ENCODE measurements around the gene COL23A1.

COL23A1 gene

DNA sequence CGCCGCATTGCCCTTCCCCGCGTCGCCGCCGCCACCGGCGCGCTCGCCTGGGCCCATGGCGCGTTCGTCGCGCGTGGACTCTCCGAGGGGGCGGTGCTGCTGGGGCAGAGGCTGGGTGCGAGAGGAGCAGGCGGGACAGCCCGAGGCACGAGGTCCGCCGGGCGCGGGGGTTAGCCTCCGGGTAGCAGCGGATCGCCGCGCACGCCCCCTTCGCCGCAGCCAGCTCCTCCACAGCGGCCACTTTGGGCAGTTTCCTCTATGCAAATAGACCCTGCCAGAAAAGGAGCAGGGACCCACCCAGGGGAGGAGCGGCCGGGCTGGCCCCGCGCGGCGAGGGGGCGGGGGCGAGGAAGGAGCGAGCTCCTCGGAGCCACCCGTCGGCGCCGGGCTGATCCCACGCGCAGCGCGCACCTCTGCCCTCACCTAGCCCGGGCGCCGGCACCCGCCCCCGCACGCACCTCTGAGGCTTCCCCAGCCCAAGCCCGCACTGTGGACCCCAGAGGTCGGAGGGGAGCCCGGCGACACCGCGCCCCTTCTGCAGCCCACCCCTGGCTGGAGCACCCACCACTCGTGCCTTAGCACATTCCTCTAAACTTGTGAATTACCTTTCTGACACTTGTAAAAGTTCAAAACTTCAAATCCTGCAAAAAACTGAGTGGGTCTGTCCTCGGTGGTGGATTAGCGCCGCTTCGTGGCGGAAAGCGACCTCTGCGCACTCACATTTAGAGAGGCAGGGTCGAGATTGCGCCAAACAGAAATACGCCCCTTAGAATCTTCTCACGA is at the start of gene COL23A1:
Gene COL23A1 (minus strand): TSS at position 253 of the 783 bp plus-strand sequence.
- DNase-seq: peak; percentile 31 to 47

DNA sequence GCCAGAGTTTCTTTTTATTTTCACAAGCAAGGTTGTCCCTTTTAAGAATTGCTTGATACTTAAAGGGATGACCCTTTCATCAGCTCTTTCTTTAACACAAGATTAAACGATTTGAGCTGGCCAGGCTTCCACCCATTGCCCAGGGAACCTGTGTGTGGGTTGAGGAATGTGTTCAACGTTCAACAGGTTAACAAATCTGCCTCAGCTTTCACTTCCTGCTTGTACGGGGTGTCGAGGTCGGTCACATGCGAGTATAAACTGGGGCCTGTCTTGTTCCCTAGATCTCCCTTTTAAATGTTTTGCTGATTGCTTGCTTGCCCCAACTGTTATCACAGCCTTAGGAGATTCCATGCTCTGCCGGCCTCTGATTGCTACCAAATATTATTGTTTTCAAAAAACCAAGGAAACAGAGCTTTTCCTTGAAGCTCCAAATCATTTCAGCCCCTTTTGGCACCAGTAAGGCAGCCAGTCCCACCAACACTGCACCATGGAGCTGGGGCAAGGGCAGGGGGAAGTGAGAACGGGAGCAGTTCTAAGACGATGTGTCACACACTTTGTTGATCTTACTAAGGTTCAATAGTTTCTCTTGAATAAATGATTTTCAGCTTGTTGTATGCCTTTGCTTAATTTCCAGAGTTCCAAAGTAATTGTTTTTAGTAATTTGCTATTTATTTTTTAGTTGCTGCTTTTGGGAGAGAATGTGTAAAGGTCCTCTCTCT is 47.3 kb upstream of the COL23A1 start:
- DNase-seq: no peak

DNA sequence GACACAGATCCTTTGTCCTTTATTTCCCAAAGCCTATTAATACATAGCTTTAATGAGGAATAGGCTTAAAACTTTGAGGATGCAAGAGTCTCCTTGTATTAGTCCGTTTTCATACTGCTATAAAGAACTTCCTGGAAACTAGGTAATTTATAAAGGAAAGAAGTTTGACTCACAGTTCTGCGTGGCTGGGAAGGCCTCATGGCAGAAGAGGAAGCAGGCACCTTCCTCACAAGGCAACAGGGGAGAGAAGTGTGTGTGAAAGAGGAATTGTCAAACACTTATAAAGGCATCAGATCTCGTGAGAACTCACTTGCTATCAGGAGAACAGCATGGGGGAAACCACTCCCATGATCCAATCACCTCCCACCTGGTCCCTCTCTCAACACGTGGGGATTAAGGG is 42.1 kb upstream of the COL23A1 start:
- no peak for DNase-seq

DNA sequence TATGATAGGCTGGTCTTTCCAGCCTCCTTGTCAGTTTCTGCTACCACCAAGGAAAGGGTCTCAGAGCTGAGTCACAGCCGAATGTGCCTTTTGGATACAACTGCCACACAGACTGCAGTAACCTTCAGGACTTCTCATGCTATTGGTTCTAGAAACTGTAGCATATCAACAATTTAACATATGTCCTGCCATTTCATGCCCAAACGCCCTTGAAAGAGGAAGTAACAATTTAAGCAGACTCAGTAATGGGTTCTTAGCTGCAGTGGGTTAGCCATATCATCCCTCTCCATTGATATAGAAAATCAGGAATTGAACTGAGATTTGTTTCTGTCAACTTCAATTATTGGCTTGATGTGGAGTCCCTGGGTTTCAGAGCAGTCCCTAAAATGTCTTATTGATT is 40.8 kb upstream of the COL23A1 start:
- no peak for DNase-seq

DNA sequence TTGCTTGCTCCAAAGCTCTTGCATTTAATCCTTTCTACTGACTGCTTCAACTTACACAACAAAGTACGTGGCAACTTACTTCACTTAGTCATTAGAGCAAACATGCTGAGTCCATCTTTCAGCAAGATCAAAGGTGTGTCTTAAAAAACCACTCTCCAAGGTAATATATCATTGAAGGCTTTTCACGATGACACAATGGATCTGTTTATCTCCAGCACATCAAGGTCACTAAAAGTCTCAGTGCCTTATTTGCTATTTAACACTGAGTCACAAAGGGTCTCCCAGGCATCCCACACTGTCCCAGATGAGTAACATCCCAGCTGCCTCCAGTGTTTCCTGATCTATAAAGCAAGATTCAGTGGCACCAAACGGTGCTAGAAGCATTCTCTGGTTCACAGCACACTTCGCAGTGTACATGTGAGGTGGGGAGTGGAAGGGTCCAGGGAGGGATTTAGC is 40.3 kb upstream of the COL23A1 start:
- no peak for DNase-seq

DNA sequence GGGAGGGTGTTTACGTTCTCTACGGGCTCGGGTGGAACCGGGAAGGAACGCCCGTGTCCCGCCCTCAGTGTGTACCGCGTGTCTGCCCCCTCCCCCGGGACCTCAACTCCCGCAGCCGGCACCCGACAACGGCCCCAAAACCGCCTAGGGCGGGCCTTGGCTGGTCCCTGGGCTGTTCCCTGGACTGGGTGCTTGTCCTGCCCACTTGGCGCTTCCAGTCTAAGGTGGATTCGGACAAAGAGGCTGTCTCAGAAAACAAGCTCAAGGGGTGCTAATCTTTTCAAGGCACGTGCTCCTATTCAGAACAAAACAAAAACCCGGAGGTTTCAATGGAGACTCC is 37.0 kb upstream of the COL23A1 start:
- DNase-seq: no peak

DNA sequence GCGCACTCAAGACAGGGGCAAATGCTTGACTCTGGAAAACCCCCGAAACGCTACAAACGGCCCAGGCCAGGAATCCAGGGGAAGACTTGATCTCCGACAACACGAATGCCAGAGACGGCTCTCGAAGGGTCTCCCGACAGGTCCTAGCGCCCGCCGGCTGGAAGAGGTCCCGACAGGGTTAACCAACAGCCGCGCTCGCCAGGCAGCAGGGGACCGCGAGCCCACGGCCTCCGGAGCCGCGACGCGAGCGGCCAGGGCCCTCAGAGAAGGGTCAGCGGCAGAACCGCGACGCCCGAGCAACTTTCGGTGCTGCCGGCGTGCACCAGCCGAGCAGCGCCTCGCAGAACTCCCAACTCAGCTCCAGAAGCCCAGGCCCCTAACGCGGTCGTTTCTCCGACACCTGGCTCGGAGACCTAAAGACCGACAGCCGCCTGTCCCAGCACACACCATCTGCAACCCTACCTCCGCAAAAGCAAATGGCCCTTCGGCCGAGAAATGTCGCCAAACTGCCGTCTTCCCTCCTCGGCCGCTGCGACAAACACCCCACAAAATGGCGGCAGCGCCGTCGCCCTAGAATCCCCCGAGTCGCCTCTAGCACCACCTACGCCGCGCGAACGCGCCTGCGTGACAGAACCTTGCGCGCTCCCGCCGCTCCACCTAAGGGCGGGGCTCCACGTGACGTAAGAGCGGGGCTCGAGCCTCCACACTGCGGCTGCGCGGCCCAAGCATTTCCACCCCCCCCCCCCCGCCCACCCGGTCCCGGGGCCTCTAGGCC is 36.5 kb upstream of the COL23A1 start, which contains the start of gene CLK4:
Gene CLK4 (minus strand): TSS at position 567 of the 775 bp plus-strand sequence. CDS start 3,634 bp downstream, outside the sequence.
- peak; percentile 97 for DNase-seq

DNA sequence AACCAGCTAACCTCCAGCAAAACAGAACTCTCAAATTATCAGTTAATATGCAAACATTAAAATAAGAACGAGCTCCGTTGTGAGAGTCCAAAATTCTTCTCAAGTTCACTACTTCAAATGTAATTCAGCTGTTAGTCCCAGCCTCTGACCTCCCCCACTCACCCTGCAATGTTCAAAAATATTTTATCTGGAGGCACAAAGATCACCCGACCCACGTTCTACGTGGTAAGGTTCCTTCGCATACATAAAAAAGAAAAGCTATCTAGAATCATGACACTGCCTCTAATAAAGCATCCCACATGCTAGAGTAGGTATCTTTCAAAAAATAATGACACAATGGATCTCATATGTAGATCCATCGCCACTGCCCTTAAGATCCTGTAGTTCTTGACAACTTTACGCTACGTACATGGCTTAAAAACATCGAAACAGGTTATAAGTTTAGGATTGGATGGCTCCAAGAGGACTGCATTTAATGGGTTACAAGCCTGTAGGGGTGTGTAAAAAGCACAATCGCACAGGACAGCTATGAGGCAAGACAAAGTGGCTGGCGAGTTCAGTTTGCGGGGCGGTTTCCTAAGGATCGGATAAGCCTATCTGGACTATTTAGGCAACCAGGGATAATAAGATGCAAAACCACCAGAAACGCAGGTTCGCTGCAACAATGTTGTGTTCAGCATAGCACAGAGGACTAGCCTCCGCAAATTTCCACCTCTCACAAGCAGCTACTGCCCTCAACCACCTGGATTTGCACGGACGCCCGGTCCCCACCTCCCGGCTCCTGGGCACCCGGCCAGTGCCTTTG is 35.7 kb upstream of the COL23A1 start:
- no peak for DNase-seq

DNA sequence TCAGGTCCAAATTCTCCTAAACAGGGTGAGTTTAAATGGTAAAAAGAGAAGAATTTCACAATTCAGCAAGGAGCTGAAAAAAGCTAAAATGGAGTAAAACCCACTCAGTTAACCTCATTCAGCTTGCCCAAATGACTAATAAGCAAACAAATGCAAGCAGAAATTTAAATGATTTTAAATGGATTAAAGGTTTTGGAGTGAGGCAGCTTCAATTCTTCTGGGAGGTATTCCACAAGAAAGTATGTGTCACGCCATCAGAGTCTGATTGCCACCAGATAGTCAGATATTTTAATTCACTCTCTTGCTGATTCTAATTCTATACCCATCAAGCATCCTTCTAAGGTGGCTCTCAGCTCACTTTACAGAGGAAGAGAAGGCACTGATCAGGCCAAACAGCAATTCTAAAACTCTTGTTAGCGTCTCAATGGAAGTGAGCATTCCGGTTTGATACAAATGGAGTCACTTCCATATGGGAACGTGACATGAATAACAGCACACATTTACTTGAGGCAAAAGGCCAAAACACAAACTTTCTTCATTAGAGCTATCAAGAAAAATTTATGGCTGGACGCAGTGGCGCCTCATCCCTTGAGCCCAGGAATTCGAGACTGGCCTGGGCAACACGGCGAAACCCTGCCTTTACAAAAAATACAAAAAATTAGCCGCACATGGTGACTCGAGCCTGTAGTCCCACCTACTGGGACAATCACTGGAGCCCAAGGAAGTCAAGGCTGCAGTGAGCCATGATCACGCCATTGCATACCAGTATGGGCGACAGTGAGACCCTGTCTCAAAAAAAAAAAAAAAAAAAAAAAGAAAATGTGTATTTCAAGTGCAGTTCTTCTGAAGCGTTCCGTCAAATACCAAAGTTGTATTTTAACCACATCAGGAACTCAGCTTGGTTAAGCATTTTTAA is 34.7 kb upstream of the COL23A1 start:
- no peak for DNase-seq

DNA sequence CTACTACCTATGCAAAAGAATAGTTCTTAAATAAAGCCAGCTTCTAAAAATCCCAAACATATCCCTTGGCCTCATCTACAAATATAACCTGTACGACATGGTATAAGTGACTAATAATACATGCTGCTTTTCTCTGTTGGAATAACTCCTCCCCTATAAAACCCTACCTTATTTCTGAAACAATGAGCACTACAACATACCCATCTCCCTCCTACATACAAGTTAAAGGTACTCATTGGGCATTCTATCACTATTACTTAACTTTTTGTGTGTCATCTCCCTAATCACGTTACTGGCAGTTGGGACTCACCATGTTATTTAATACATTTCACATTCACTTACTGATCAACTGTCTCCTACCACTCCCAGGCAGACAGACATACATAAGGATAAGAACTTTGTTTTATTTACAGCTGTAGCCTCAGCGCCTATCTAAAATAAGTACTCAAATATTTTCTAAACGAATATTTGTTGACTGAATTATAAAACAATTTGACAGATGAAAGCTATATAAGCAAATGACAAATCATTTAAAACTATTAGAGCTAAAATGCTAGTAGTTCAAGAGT is 32.6 kb upstream of the COL23A1 start:
- DNase-seq: no peak

DNA sequence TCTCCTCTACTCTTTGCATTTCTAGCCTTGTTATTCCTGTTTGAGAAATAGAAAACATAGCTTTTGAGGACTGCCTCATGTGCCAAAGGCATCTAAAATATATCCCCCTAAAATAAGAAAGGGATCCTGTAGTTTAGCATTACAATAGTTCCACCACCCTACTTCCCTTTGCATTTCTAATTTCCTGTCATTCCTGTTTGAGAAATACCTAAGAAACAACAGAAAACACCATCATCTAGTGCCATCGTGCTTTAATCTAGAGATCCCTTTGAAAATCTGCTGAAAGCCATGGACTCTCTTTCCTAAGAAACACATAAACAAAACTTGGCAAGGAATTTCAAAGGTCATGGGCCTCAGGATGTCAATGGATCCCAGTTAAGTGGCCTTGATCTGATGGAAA is 29.2 kb upstream of the COL23A1 start:
- DNase-seq: no peak

DNA sequence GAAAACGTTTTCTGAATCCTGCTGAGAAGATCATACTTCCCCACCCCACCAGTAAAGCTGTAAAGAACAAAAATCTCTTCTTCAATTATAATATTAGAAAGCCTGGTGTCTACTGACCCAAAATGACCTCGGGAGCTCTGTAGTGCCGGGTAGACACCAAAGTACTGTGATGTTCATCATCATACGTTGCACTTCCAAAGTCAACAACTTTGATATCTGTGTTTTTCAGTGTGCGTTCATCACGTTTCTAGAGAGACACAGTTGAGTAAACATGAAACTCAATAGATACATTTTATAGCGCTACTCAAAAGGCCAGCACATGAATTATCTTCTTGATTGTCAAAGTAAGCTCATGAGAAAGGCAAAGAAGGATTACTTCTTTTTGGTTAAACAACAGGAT is 22.1 kb upstream of the COL23A1 start:
- no peak for DNase-seq

DNA sequence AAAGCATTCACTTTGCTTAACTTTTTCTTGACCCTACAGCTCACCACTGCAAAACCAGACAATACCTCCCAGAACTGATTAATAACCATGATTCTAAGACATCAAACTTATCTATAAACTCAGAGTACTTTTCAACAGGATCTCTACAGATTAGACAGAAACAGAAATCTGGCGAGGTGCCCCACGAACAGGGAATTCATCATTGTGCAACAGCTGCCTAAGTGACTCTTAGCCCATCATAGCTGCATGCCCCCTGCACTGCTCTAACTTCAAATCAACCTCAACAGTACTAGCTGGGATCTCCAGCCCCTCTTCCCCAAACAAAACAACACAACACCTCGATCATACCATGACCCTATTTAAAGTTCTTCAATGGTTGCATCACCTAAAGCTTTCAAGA is 16.1 kb upstream of the COL23A1 start:
- DNase-seq: no peak

DNA sequence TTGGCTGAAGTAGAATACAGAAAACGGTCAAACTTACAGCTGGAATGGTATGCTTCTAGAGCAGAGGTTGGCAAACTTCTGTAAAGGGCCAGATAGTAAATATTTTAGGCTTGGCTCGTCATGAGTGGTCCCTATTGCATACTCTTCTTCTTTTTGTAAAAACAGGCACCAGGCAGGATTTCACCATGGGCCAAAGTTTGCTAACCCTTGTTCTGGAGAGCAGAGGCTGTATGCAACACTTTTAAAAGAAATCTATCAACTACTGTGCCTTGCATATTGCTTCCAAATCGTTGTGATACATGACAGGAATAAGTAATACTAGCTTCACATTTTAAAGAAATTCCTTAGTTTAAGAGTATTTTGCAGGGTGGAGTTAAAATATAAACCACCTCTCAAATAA is 15.6 kb upstream of the COL23A1 start:
- no peak for DNase-seq

DNA sequence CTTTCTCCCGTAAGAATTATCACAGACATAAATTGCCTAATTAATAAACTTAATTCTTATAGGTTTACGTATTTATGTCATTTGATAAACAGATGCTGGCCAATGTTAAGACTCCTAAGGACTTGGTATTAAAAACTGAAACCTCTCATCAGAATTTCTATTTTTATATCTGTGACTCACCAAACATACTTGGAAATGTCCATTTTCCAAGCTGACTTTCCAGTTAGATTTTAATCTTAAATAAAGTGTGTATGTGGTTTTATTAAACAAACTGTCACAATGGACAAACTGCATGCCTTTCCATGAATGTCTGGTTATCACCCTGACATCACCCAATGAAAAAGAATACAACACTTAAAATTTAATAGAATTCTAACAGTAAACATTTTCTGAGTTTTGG is 12.6 kb upstream of the COL23A1 start:
- no peak for DNase-seq

DNA sequence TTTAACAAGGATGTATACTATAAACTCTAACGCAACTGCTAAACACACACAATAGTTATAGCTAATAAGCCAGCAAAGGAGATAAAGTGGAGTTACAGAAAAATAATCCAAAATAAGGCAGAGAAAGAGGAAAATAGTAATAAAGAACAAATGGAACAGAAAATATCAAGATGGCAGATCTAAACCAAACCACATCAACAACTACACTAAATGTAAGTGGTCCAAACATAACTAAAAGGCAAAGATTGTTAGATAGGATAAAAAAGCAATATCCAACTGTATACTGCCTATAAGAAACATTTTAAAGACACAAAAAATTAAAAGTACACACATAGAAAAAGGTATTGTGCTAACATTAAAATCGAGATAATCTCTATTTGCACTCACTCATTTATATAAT is 5.6 kb upstream of the COL23A1 start:
- no peak for DNase-seq

DNA sequence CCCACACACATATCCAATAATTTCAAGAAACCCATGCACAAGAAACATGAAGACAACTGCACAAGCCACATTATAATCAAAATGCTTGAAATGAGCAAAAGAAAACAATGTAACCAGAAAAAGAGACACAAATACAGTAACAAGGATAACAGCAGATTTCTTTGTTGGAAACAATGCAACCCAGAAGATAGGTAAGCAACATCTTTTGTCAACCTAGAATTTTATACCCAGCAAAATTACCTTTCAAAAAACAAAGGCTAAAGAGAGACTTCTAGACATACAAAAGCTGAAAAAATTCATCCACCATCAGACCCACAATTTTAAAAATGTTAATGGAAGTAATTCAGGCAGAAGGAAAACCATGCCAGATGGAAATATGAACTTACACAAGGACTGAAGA is 5.0 kb upstream of the COL23A1 start:
- no peak for DNase-seq

DNA sequence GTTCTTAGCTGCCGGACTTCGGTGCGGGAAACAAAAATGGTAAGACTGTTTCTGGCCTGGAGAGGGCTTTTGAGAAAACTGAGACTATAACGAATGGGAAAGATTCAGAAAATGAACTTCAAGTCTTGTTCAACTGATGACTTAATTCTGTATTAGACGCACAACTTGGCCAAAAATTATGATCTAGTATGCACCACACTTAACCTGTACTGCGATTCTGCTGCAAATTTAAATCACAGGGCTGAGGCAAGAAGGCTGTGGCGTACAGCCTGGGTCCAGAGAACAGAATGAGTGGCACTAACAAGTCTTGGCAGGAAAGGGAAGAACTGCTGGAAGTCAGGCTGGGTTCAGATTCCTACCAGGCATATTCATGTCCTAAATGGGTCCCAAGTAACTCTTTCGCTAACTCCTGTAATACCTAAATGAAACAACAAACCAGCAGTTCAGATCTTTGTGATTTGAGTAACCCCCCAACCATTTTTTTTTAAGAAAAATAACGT is 781 bp upstream of the COL23A1 start:
- DNase-seq: no peak

DNA sequence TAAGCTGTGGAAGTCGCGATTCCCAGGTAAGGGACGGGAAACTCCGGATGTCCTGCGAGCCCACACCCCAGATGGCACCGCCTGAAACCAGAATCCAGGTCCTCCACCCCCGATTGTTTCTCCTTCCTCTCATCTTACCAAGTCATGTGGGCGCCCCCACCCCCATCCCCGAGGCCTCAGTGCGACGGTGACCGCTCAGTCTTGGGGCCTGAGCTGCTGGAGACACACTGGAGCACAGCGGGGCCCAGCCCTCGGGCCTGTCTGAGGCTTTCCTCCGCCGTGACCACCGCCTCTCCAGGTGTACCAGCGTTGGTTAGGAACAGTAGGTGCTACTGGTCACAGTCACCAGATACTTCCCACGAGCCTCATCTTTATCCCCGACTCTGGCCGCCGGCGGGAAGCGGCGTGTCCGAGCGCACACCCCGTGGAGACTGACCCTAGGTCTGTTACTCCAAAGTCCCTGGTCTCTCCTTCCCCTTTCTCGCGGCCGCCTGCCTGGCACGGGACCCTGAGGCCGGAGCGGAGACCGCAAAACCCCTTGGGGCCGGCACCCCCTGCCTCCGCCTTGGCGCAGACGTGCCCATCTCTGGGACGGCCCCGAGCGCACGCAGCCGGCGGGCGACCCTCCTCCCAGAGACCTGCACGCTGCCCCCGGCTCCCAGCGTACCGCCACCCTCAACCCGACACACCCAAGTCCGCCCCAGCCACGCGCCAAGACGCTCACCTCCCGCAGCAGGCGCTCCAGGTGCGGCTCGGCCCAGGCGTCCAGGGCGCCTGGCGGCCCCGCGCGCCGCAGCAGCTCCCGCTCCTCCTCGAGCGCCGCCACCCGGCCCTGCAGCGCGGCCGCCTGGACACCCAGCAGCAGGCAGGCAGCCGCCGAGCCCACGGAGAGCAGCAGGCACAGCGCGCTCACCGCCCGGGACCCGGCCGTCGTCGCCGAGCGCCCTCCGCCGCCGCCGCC is 733 bp downstream of the COL23A1 start:
- peak; percentile 9 to 10 for DNase-seq

DNA sequence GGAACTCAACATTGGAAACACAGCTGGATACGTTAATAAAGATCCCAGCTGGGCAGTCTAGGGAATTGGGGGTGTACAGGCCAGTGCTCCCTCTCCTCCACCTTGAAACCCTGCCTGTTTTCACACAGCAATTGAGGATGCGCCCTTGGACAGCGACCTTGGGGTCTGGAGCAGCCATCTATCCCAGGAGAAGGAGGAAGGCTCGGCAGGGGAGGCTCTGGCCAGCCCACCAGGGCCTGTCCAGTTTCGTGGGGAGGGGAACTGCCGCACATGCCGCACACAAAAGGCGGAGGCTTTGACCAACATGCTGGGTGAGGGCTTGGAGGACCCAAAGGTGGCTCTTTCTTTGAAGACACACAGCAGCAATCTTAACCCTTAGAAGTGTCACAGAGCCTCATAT is 1.4 kb downstream of the COL23A1 start:
- DNase-seq: no peak
